NCI-H1092 treated with DMSO at 0.1 percent for 48 hours (cell line): ENCODE measurements around the gene HEPN1.

Source experiments
- DNase-seq: peaks from one replicate; lab custom pipeline; 2025; lab: John Stamatoyannopoulos, UW

Gene HEPN1

GRCh38 chr11:124918950-124919349, at the start of gene HEPN1:
TSS of gene HEPN1 (plus strand) at chr11:124919250.
- DNase-seq: no peak

GRCh38 chr11:124869331-124869730, 49.7 kb upstream of the HEPN1 start:
- no peak for DNase-seq

GRCh38 chr11:124869856-124870387, 49.1 kb upstream of the HEPN1 start:
- DNase-seq: no peak

DNA sequence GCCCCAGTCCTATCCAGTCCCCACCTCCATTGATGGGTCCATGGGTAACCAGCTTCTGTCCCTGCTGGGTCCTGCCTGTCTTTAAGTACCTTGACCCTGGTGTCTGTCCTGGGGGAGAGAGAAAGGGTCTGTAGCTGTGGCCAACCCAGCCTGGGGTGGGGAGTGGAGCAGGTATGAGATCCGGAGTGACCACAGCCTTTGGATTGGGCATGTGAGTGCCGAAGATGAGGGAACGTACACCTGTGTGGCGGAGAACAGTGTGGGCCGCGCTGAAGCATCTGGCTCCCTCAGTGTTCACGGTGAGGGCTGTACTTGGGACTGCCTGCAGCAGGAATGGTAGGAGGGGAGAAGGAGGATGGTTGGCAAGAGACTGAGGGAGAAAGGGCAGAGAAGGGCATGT, 48.6 kb upstream of the HEPN1 start:
- no peak for DNase-seq

GRCh38 chr11:124872280-124872679, 46.8 kb upstream of the HEPN1 start:
- no peak for DNase-seq

- DNase-seq: no peak
These were observed 46.3 kb upstream of the HEPN1 start for GRCh38 chr11:124872741-124873140.

DNA sequence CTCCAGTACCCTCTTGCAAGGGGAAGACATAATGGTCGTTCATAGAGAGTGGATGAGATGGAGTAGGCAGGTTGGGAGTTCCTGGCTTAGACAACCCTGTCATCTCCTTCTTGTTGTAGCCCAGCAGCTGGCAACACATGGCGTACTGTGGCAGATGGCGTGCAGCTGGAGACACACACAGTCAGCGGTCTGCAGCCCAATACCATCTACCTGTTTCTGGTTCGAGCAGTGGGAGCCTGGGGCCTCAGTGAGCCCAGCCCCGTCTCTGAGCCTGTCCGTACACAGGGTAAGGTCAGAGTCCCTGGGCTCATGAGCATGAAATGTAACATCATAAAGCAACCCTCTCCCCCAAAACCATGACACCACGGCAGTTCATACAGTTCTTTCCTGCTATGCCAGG, 45.1 kb upstream of the HEPN1 start:
- DNase-seq: no peak

DNA sequence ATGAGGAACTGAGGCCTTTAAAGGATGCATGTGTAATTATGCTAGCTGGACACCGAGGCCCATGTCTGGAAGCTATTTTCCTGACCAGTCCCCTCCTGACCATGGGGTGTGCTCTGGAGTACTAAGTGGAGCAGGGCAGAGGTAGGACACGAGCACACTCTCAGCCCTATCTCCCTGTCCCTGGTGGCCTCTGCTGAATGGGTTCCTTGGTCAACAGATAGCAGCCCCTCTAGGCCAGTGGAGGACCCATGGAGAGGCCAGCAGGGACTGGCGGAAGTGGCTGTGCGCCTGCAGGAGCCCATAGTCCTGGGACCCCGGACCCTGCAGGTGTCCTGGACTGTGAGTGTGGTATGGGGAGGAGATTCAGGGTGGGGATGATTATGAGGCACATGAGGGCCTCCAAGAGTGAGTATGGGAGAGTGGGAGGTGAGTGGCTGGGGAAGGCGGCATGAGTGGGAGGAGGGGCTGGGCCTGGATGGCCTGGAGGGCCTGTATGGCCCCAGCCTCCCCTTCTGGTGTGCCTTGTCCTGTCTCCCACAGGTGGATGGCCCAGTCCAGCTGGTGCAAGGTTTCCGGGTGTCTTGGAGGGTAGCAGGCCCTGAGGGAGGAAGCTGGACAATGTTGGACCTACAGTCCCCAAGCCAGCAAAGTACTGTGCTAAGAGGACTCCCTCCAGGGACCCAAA, 44.3 kb upstream of the HEPN1 start:
- no peak for DNase-seq

DNA sequence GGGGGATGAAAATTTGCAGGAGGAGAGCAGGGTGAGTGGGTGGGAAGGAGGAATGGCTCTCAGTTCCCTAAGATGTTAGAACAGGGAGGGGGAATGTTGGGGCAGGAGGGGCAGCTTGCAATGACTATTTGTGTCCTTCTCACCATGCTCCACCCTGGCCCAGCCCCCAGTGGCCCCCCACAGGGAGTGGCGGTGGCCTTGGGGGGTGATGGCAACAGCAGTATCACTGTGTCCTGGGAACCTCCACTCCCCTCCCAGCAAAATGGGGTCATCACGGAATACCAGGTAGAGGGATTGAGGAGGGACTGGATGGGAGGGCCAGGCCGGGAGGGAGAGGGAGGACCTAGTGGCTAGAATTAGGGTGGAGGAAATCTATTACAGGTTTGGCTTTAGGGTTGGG, 43.6 kb upstream of the HEPN1 start:
- DNase-seq: no peak

- peak; percentile 93 for DNase-seq
These were observed 42.9 kb upstream of the HEPN1 start for GRCh38 chr11:124875943-124876817.

DNA sequence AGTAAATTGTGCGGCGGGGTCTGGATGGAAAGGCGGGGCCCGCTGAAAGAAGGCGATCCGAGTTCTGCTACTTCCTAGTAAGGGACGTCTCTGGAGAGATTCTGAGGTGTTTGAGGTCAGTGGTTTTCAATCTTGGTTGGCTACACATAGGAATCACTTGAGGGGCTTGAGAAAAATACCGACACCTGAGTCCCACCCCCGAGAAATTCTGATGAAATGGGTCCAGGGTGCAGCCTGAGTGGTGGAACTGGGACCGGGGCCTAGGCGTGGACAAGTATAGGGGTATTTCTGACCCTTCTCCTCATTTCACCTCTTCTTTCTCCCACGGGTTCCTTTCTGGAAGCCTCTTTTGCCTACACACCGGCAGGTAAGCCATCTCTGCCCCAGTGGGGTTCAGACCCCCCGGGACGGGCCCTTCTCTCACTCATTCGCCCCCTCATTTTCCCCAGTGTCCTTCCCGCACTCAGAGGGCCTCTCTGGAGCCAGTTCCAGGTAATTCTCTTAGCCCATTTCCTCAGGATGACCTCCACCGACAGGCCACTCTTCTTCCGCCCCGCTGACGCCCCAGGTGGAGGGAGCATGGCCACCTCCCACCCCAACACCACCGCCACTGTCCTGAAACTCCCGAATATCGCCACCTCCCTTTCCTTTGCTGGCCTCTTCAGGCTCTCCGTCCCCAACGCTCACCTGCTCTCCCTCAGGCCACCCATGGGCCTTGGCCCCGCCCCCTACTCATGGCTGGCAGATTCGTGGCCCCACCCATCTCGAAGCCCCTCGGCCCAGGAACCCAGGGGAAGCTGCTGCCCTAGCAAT, 42.0 kb upstream of the HEPN1 start:
- no peak for DNase-seq

- DNase-seq: no peak
These were observed 41.5 kb upstream of the HEPN1 start for GRCh38 chr11:124877631-124877909.

DNA sequence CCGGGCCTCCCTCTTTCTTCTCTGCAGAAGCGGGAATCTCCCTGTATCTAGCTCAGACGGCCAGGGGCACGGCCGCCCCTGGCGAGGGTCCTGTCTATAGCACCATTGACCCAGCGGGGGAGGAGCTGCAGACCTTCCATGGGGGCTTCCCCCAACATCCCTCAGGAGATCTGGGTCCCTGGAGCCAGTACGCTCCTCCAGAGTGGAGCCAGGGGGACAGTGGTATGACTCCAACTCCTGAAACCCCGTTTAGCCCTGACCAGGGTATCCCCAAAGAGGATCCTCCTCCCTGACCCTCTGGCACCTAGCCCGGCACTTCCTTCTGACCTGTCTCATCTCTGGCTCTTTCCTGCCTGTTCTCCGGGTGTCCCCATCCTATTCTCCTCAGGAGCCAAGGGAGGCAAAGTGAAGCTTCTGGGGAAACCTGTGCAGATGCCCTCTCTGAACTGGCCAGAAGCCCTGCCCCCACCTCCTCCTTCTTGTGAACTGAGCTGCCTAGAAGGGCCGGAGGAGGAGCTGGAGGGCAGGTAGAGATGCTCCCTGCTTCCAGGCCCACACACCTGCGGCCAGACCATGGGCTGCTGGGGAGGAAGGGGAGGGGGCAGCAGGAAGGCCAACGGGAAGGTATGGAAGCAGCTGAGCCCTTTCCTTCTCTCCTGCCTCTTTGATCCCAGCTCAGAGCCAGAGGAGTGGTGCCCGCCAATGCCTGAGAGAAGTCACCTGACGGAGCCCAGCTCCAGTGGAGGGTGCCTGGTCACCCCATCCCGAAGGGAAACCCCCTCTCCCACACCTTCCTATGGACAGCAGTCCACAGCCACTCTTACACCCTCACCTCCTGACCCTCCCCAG, 40.9 kb upstream of the HEPN1 start:
- no peak for DNase-seq

- no peak for DNase-seq
These were observed 40.1 kb upstream of the HEPN1 start for GRCh38 chr11:124878759-124879492.

DNA sequence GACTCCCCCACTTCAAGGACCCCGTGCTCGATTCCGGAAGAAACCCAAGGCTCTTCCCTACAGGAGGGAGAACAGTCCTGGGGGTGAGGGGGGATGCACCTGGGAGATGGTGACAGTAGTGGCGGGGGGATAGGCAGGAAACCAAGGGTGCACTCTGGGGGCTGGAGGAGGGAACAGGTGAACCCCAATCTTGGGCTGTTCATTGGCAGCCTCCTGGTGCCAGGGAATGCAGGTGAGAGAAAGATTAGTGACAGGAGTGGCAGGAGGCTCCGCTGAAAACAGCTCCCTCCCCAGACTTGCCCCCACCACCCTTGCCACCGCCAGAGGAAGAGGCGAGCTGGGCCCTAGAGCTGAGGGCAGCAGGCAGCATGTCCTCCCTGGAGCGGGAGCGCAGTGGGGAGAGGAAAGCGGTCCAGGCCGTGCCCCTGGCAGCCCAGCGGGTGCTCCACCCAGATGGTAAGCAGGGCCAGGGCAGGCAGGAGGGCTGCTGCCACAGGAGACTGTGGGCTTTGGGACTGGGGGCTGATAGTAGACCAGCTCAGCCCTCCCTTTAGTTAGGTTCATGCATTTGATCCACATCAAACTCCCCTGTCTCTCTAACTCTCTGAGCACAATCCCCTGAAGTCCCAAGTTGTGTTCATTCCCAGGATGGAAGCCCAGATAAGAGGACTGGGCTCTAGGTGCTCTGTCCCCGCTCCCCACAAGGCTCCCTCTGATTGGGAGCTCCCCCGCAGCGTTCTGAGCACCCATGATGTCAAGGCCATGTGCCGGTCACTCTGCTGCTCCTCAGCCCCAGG, 39.4 kb upstream of the HEPN1 start:
- no peak for DNase-seq

- DNase-seq: no peak
These were observed 38.8 kb upstream of the HEPN1 start for GRCh38 chr11:124880290-124880611.

DNA sequence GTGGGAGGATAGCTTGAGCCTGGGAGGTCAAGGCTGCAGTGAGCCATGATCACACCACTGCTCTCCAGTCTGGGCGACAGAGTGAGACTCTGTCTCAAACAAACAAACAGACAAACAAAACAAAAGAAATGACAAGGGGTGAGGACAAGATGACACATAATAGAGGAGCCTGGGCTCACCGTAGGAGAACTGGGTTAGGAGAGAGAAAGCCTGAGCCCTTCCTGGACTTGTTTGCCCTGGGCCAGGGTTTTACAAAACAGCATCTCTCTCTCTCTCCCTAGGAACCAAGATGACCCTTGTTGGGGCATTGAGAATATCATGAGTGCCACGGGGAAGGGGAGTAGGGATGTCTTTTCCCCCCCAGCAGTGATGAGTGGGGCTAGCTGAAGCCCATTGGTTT, 38.1 kb upstream of the HEPN1 start:
- DNase-seq: no peak

- DNase-seq: no peak
These were observed 36.5 kb upstream of the HEPN1 start for GRCh38 chr11:124882339-124883071.

DNA sequence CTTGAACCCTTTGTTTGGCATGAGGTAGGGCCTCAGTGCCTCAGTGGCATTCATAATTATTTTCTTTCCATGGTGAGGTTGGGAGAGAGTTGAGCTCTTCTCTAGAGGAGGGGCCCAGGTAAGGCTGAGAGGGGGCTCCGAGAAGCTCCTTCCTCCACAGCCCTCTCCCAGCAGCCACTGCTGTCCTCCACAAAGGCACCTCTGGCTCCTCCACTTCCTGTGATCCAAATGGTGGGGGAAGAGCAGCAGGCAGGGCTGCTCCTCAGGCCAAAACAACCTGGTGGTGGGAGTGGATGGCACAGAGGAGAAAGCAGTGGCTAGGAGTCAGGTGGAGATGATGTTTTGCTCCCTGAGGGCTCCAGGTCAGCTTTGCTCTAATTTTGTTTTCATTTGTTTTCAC, 34.7 kb upstream of the HEPN1 start:
- no peak for DNase-seq
